Epithelial cell of alveolus of lung (primary cell): ENCODE measurements around the gene HK2. TPM values are rescaled to one million over a fixed set of nuclear protein-coding genes. Genes with fewer than 3 reads are reported as not detected.

Source experiments
- total RNA-seq: library from RNA; depleted of rRNA; stranded (reverse); fragments of >200 nt; gene quantifications from 2 replicates; pipeline ENCODE4 v1.2.1, GENCODE V29; 2015

The HK2 gene
- 14.1 and 24.6 TPM in 2 replicates for total RNA-seq

GRCh38 chr2:74833418-74834233 is at the start of gene HK2:
HK2 (plus strand) TSS chr2:74834127; CDS start chr2:74834581, 454 bp downstream.

Other genes with a start within 250 kb of the HK2 start
- not detected in 2 replicates for gene M1AP, start 185.8 kb upstream of the HK2 start, total RNA-seq
- 1.4 and 4.5 TPM in 2 replicates for gene SEMA4F, start 179.9 kb upstream of the HK2 start, total RNA-seq
- 10.9 and 21.1 TPM in 2 replicates for gene POLE4, start 124.5 kb downstream of the HK2 start, total RNA-seq